GM23248 (cell line): Measurements from ENCODE around the gene DHRS7B.

Experiments
- EZH2 ChIP-seq: fragments of 200-600 bp; sonication (generic); IDR thresholded peaks from 2 replicates; pipeline ENCODE4 v1.6.1; 2018; ENCODE audit warnings: antibody characterized with exemption, mild to moderate bottlenecking; ENCODE audit not compliant: insufficient read depth, poor library complexity, severe bottlenecking
- EZH2phosphoT487 ChIP-seq: fragments of 200-600 bp; sonication (generic); IDR thresholded peaks from 2 replicates; pipeline ENCODE4 v1.6.1; 2018; ENCODE audit warnings: antibody characterized with exemption, moderate library complexity, mild to moderate bottlenecking, low read depth; ENCODE audit not compliant: insufficient read depth

DNA sequence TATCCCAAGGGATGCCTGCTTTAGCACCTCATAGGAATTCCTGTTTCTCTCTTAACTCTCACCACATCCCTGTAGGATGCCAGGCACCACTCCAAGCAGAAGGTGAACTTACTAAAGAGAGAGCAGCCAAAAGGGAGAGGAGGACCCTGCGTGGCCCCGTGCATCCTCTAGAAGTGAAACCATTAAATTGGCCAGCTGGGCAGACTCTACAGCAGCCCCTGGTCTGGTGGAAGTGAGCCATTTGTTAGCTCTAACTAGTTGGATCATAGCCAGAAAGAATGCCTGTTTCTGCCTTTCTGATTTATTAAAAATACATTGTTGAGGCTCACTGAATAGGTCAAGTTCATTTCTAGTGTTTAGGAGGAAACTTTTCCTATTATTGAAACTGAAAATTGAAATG lies 64.9 kb downstream of the DHRS7B start:
- TF ChIP-seq EZH2 = no peak
- TF ChIP-seq EZH2phosphoT487 = no peak
